RWPE2 (cell line): Measurements from ENCODE around the gene KCNMA1.

Source experiments
- ATAC-seq: fragments of 200-7000 bp; cut with Tn5 transposase; 3 replicates; pipeline ENCODE4 v1.9.1; 2021; ENCODE audit warnings: low read depth
- DNase-seq: peaks from one replicate; pipeline ENCODE4 v3.0.0-alpha.2; 2020; ENCODE audit warnings: low spot score
- H3K27ac ChIP-seq: fragments of 450-650 bp; 2 replicates; pipeline ENCODE4 v1.5.1; 2017; ENCODE audit warnings: mild to moderate bottlenecking; ENCODE audit not compliant: poor library complexity, severe bottlenecking
- H3K27me3 ChIP-seq: fragments of 250-450 bp; sonication (Bioruptor Pico); 2 replicates; pipeline ENCODE4 v1.5.1; 2021; ENCODE audit warnings: mild to moderate bottlenecking, moderate library complexity; ENCODE audit not compliant: insufficient read depth, poor library complexity, severe bottlenecking
- H3K36me3 ChIP-seq: fragments of 250-450 bp; sonication (Bioruptor Pico); 2 replicates; pipeline ENCODE4 v1.5.1; 2020; ENCODE audit warnings: low read depth, mild to moderate bottlenecking, moderate library complexity
- H3K4me1 ChIP-seq: fragments of 250-450 bp; sonication (Bioruptor Pico); 2 replicates; pipeline ENCODE4 v1.5.1; 2021; ENCODE audit warnings: mild to moderate bottlenecking, moderate library complexity; ENCODE audit not compliant: insufficient read depth, poor library complexity, severe bottlenecking
- H3K4me3 ChIP-seq: fragments of 250-450 bp; sonication (Bioruptor Pico); 2 replicates; pipeline ENCODE4 v1.5.1; 2021; ENCODE audit warnings: mild to moderate bottlenecking, moderate library complexity; ENCODE audit not compliant: severe bottlenecking
- H3K9me3 ChIP-seq: fragments of 250-450 bp; sonication (Bioruptor Pico); 2 replicates; pipeline ENCODE4 v1.5.1; 2021; ENCODE audit warnings: mild to moderate bottlenecking, moderate library complexity; ENCODE audit not compliant: severe bottlenecking
- TF ChIP-seq, protein P1 (sequence below): fragments of 450-650 bp; IDR thresholded peaks from one replicate; pipeline ENCODE4 v1.5.1; 2017; ENCODE audit warnings: mild to moderate bottlenecking, moderate library complexity; ENCODE audit not compliant: poor library complexity, severe bottlenecking

KCNMA1 gene

DNA sequence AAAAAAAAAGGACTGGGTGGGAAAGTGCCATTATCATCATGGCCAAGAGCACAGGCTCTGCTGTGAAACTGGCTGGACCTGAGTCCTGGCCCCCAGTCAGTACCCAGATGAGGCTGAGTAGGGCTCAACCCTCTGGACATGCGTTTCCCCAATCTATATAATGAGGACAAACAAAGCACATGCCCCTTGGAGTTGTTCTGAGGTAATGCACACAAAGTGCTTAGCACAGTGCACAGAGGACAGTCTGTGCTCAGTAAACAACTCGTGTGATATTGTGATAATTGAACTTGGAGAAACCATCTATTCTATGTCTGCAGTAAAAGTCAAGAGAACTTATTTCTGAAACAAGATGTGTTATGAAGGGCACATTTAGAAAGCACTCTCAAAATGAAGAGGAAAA lies 138.8 kb downstream of the KCNMA1 start:
- H3K36me3 ChIP-seq, result no peaks in the 10 kb centered on the region
- no peak overlapping the region for H3K4me3 ChIP-seq
- no peaks in the 10 kb centered on the region for H3K9me3 ChIP-seq
- no peaks in the 10 kb centered on the region for H3K27me3 ChIP-seq
- no peak for DNase-seq
- ATAC-seq, result no peak
- TF ChIP-seq, protein P1, sequence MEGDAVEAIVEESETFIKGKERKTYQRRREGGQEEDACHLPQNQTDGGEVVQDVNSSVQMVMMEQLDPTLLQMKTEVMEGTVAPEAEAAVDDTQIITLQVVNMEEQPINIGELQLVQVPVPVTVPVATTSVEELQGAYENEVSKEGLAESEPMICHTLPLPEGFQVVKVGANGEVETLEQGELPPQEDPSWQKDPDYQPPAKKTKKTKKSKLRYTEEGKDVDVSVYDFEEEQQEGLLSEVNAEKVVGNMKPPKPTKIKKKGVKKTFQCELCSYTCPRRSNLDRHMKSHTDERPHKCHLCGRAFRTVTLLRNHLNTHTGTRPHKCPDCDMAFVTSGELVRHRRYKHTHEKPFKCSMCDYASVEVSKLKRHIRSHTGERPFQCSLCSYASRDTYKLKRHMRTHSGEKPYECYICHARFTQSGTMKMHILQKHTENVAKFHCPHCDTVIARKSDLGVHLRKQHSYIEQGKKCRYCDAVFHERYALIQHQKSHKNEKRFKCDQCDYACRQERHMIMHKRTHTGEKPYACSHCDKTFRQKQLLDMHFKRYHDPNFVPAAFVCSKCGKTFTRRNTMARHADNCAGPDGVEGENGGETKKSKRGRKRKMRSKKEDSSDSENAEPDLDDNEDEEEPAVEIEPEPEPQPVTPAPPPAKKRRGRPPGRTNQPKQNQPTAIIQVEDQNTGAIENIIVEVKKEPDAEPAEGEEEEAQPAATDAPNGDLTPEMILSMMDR, result no peak
- H3K4me1 ChIP-seq, result peaks cover 13% of the 10 kb centered on the region
- no peak overlapping the region for H3K27ac ChIP-seq

DNA sequence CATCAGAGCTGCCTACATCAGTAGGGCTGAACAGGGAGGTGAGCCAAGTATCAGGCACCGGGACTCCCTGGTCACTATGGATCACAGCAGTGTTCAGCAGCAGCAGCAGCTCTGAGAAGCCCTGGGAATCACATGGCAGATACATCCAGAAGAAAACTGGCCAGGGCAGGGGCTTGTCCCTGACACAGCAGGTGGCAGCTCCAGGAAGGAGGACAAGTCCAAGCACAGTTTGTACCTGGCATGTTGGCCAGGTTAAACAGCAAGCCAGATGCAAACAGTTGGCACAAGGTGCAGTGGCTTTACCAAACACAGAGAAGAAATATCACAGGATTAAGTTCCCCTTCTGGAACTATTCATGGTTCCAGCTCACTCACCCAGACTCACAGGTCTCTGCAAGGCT lies 139.4 kb downstream of the KCNMA1 start:
- DNase-seq, result no peak
- H3K4me3 ChIP-seq, result no peak overlapping the region
- no peaks in the 10 kb centered on the region for H3K36me3 ChIP-seq
- peaks cover 13% of the 10 kb centered on the region for H3K4me1 ChIP-seq
- H3K27ac ChIP-seq, result no peak overlapping the region
- H3K27me3 ChIP-seq, result no peaks in the 10 kb centered on the region
- ATAC-seq, result no peak
- TF ChIP-seq, protein P1, result no peak
- H3K9me3 ChIP-seq, result no peaks in the 10 kb centered on the region

DNA sequence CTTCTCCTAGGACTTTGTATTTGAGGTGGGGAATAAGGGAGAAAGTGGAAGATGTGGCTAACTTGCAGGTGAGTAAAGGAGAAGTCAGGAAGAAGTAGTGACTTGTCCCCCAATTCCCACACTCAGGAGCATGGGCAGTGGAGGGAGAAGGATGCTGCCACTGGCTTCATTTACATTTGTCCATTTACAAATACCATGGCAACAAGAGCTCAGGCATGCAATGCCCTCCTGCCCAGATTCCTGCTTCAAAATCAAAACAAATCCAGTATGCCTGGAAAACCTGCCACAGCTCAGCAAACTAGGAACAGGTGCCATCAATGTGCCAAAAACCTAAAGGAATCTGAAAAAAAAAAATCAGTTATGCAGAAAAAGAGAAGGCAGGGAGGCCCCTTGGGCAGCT lies 139.9 kb downstream of the KCNMA1 start:
- TF ChIP-seq, protein P1, result no peak
- Histone ChIP-seq H3K4me3 (no peak overlapping the region), H3K4me1 (peaks cover 13% of the 10 kb centered on the region), H3K9me3 (no peaks in the 10 kb centered on the region), H3K27me3 (no peaks in the 10 kb centered on the region), H3K27ac (no peak overlapping the region), H3K36me3 (no peaks in the 10 kb centered on the region)
- DNase-seq (no peak), ATAC-seq (no peak)

DNA sequence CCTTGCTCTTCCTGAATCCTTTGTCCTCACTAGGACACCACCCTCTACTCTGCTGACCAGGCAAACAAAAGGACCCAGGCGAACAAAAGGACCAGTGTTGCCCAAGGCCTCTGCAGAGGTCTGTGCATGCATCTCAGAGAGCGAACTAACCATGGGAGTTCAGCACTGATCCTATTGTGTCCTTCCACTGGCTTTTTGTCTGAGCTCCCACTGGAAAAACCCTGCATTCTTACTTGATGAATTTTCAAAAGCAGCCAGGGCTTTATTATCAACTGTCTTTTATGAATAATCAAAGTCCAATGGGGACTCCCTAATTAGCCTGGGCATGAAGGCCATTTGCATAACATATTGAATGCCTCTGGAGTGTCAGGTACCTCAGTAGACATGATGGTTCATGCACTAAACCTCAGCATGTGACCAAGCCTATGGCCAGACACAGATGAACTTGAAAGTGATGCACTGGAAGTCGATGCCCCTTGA lies 140.6 kb downstream of the KCNMA1 start:
- H3K36me3 ChIP-seq, result no peaks in the 10 kb centered on the region
- no peaks in the 10 kb centered on the region for H3K27me3 ChIP-seq
- peaks cover 12% of the 10 kb centered on the region for H3K4me1 ChIP-seq
- no peak overlapping the region for H3K27ac ChIP-seq
- H3K4me3 ChIP-seq, result no peak overlapping the region
- DNase-seq (no peak), ATAC-seq (no peak)
- H3K9me3 ChIP-seq, result no peaks in the 10 kb centered on the region
- TF ChIP-seq, protein P1, result no peak

DNA sequence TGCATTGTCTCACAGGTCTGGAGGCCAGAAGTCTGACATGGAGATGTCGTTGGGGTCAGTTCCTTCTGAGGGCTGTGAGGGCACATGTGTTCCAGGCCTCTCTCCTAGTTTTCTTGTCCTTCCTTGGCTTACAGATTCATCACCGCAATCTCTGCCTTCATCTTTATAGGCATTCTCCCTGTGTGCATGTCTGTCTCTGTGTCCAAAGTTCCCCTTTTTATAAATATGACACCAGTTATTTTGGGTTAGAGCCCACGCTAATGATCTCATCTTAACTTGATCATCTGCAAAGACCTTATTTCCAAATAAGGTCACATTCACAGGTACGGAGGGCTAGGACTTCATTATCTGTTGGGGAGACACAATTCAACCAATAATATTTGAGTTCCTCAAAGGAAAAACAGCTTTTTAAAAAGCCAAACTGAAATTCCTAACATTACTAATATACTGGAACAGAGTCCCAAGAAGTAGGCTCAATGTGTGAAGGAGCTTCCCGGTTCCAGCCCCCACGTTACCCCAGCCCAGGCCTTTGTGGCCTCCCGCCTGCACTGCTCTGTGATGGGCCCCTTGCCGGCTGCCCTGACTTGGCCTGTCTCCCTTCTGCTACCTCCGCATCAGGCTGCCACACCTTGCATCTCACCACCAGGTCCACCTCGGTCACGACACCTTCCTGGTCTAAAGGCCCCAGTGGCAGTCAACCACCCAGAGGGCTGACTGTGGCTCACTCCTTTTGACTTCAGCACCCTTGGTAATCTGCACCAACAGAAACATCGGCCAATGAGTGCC lies 142.7 kb downstream of the KCNMA1 start:
- TF ChIP-seq, protein P1, result no peak
- Histone ChIP-seq H3K27me3 (no peaks in the 10 kb centered on the region), H3K9me3 (no peaks in the 10 kb centered on the region), H3K27ac (no peak overlapping the region), H3K4me3 (no peak overlapping the region), H3K4me1 (no peaks in the 10 kb centered on the region), H3K36me3 (no peaks in the 10 kb centered on the region)
- DNase-seq (no peak), ATAC-seq (no peak)
